K562 (cell line): Measurements from ENCODE around the gene THRSP. TPM values are rescaled to one million over a fixed set of nuclear protein-coding genes. Genes with fewer than 3 reads are reported as not detected.

Experiments
- CBX8 ChIP-seq: fragments of 200-600 bp; sonication (generic); IDR thresholded peaks from 2 replicates; pipeline ENCODE4 v1.6.1; 2012; ENCODE audit warnings: borderline replicate concordance, mixed run types, low read depth, mild to moderate bottlenecking, moderate library complexity, mixed read lengths, low read length, control low read depth, inconsistent platforms; ENCODE audit not compliant: poor library complexity, severe bottlenecking; ENCODE audit errors: extremely low read depth
- FOS ChIP-seq: IDR thresholded peaks from 3 replicates; pipeline ENCODE4 v1.6.1; 2011; ENCODE audit not compliant: insufficient read length; ENCODE audit errors: extremely low read depth
- HDAC1 ChIP-seq, 2 experiments: fragments of 450-650 bp; IDR thresholded peaks; 2 replicates each; pipeline ENCODE4 v1.6.1; 2016 to 2017; ENCODE audit warnings: inconsistent platforms in 1 of 2, mild to moderate bottlenecking in 1 of 2, moderate library complexity in 1 of 2
- HNRNPH1 ChIP-seq: fragments of 200-400 bp; formaldehyde crosslinking; optimal IDR thresholded peaks from 2 replicates; pipeline ENCODE3; 2017; ENCODE audit warnings: low read depth, mild to moderate bottlenecking, low read length, moderate library complexity
- MCM7 ChIP-seq, 2 experiments: fragments of 450-650 bp; IDR thresholded peaks; 2 replicates each; pipeline ENCODE4 v1.6.1; 2016 to 2018
- MEF2A ChIP-seq: IDR thresholded peaks from 2 replicates; pipeline ENCODE4 v1.6.1; 2011; ENCODE audit warnings: low read depth, mild to moderate bottlenecking, low read length, moderate library complexity; ENCODE audit not compliant: control insufficient read depth
- NCOA4 ChIP-seq: fragments of 450-650 bp; IDR thresholded peaks from 2 replicates; pipeline ENCODE4 v1.6.1; 2018; ENCODE audit warnings: mild to moderate bottlenecking; ENCODE audit not compliant: partially characterized antibody
- NR2F6 ChIP-seq: fragments of 450-650 bp; formaldehyde crosslinking; IDR thresholded peaks from 2 replicates; pipeline ENCODE4 v1.4.0; 2020; ENCODE audit warnings: mild to moderate bottlenecking
- PHB2 ChIP-seq: fragments of 450-650 bp; IDR thresholded peaks from 2 replicates; pipeline ENCODE4 v1.6.1; 2017; ENCODE audit warnings: low read depth
- SMARCC2 ChIP-seq: fragments of 450-650 bp; IDR thresholded peaks from 2 replicates; pipeline ENCODE4 v1.6.1; 2017; ENCODE audit warnings: antibody characterized with exemption, moderate library complexity, mild to moderate bottlenecking, low read depth
- SMARCE1 ChIP-seq: fragments of 450-650 bp; IDR thresholded peaks from 2 replicates; pipeline ENCODE4 v1.7.1; 2016; ENCODE audit warnings: mild to moderate bottlenecking
- TSC22D4 ChIP-seq: fragments of 450-650 bp; IDR thresholded peaks from 2 replicates; pipeline ENCODE4 v1.6.1; 2016; ENCODE audit warnings: missing genetic modification characterization, missing biosample characterization, control low read depth
- ZBTB12 ChIP-seq: fragments of 250-450 bp; sonication (Bioruptor Pico); IDR thresholded peaks from 2 replicates; pipeline ENCODE4 v1.4.0; 2020
- ZBTB5 ChIP-seq: fragments of 450-650 bp; IDR thresholded peaks from 2 replicates; pipeline ENCODE4 v1.6.1; 2017; ENCODE audit warnings: antibody characterized with exemption
- ZNF253 ChIP-seq: fragments of 250-450 bp; sonication (Bioruptor Pico); conservative IDR thresholded peaks from 2 replicates; pipeline ENCODE4 v1.6.1; 2021; ENCODE audit warnings: mild to moderate bottlenecking
- ZNF695 ChIP-seq: fragments of 450-650 bp; formaldehyde crosslinking; IDR thresholded peaks from 2 replicates; pipeline ENCODE4 v1.4.0; 2020; ENCODE audit warnings: mild to moderate bottlenecking, moderate library complexity
- ZNF696 ChIP-seq: fragments of 250-450 bp; sonication (Bioruptor Pico); conservative IDR thresholded peaks from 2 replicates; pipeline ENCODE4 v1.4.0; 2020; ENCODE audit warnings: mild to moderate bottlenecking, moderate library complexity
- polyA plus RNA-seq, 8 experiments: library from polyadenylated mRNA; depleted of rRNA in 4 of 8; stranded (reverse) in 5 of 8; unstranded in 3 of 8; fragments of >200 nt; fragmentation: Nextera tagmentation in 2 of 8; fragmentation: Illumina TruSeq in 1 of 8; extraction: Ambion mirVana in 2 of 8; extraction: Trizol in 1 of 8; gene quantifications; 2 replicates each; pipeline versions ENCODE4 v1.2.1 to v1.2.3, GENCODE V29; 2011 to 2014; ENCODE audit warnings: inconsistent platforms in 1 of 8, missing spikeins in 1 of 8
- total RNA-seq, 7 experiments: library from RNA; depleted of rRNA in 6 of 7; stranded (reverse); fragments of >200 nt in 6 of 7; fragmentation: Illumina TruSeq in 2 of 7; extraction: Trizol in 2 of 7; gene quantifications; 2 replicates each; pipeline versions ENCODE4 v1.2.1 to v1.2.3, GENCODE V29; 2011 to 2021; ENCODE audit warnings: low replicate concordance in 1 of 7
- TF ChIP-seq, protein P1 (sequence below): conservative IDR thresholded peaks from 2 replicates; pipeline ENCODE4 v1.6.1; 2011; ENCODE audit warnings: low read depth, mild to moderate bottlenecking, low read length; ENCODE audit not compliant: control insufficient read depth
- TF ChIP-seq, protein P2 (sequence below): fragments of 250-450 bp; sonication (Bioruptor Pico); IDR thresholded peaks from 2 replicates; pipeline ENCODE4 v1.5.1; 2021; ENCODE audit warnings: mild to moderate bottlenecking
- TF ChIP-seq, protein P3 (sequence below): IDR thresholded peaks from 2 replicates; pipeline ENCODE4 v1.6.1; 2012; ENCODE audit warnings: low read depth, low read length, improper control_type of control experiment, borderline replicate concordance

The THRSP gene
- total and polyA plus RNA-seq, 9 of the 15 experiments (the other 6 are each of a cell fraction or from before 2014, with no cell fraction given): 0.23 to 0.56 (median 0.31) TPM; not detected in 2

GRCh38 chr11:78079232-78080083 is 15.8 kb downstream of the THRSP start, which contains the start of gene NDUFC2 (continued):
- TF ChIP-seq TSC22D4 (tag): no peak
- TF ChIP-seq MCM7 (IDR thresholded peaks at IDR 0.05): no peak
- no peak for TF ChIP-seq FOS
- no peak for TF ChIP-seq ZNF253 (CRISPR knock-in tag)
- TF ChIP-seq SMARCC2: no peak
- no peak for TF ChIP-seq PHB2
- no peak for TF ChIP-seq ZNF696 (CRISPR knock-in tag)
- no peak for TF ChIP-seq ZBTB5
- TF ChIP-seq NR2F6 (CRISPR knock-in tag): no peak
- TF ChIP-seq NCOA4: no peak
- peak; percentile 38; the same call in 1 of the 2 replicates for TF ChIP-seq MEF2A
- TF ChIP-seq HDAC1 (IDR thresholded peaks at IDR 0.05): peak in 1 of 2 experiments; percentile 87; a peak in 2 of 4 replicates
- TF ChIP-seq, protein P1, sequence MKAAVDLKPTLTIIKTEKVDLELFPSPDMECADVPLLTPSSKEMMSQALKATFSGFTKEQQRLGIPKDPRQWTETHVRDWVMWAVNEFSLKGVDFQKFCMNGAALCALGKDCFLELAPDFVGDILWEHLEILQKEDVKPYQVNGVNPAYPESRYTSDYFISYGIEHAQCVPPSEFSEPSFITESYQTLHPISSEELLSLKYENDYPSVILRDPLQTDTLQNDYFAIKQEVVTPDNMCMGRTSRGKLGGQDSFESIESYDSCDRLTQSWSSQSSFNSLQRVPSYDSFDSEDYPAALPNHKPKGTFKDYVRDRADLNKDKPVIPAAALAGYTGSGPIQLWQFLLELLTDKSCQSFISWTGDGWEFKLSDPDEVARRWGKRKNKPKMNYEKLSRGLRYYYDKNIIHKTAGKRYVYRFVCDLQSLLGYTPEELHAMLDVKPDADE: peak; percentile 91
- TF ChIP-seq CBX8: no peak
- TF ChIP-seq ZNF695: no peak
- TF ChIP-seq, protein P2, sequence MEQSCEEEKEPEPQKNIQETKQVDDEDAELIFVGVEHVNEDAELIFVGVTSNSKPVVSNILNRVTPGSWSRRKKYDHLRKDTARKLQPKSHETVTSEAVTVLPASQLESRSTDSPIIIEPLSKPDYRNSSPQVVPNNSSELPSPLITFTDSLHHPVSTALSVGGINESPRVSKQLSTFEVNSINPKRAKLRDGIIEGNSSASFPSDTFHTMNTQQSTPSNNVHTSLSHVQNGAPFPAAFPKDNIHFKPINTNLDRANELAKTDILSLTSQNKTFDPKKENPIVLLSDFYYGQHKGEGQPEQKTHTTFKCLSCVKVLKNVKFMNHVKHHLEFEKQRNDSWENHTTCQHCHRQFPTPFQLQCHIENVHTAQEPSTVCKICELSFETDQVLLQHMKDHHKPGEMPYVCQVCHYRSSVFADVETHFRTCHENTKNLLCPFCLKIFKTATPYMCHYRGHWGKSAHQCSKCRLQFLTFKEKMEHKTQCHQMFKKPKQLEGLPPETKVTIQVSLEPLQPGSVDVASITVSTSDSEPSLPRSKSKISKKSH: no peak
- no peak for TF ChIP-seq SMARCE1
- TF ChIP-seq HNRNPH1: no peak
- TF ChIP-seq, protein P3, sequence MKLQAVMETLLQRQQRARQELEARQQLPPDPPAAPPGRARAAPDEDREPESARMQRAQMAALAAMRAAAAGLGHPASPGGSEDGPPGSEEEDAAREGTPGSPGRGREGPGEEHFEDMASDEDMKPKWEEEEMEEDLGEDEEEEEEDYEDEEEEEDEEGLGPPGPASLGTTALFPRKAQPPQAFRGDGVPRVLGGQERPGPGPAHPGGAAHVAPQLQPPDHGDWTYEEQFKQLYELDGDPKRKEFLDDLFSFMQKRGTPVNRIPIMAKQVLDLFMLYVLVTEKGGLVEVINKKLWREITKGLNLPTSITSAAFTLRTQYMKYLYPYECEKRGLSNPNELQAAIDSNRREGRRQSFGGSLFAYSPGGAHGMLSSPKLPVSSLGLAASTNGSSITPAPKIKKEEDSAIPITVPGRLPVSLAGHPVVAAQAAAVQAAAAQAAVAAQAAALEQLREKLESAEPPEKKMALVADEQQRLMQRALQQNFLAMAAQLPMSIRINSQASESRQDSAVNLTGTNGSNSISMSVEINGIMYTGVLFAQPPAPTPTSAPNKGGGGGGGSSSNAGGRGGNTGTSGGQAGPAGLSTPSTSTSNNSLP: no peak
- no peak for TF ChIP-seq ZBTB12 (CRISPR knock-in tag)
